Pancreas (tissue), 10 donors: ENCODE measurements around the gene ABCC10. TPM values are rescaled to one million over a fixed set of nuclear protein-coding genes. Genes with fewer than 3 reads are reported as not detected.
A peak's percentile ranks its signal among the peaks of the same experiment; 100 is the strongest.
"Not testable (repeated sequence)": the region's sequence is repeated elsewhere in the genome, so short reads cannot be mapped to it uniquely, and the experiment has no call there.

Source experiments
- ATAC-seq, 4 donors: fragments of 200-7000 bp; cut with Tn5 transposase; one replicate each; pipeline versions ENCODE4 v1.8.0 to v1.9.1; 2020; ENCODE audit warnings: mild to moderate bottlenecking in 4 of 4, moderate library complexity in 4 of 4
- DNase-seq, 6 donors: peaks; one replicate each; pipeline ENCODE4 v3.0.0-alpha.2; 2020
- FAIRE-seq: peaks from 2 replicates; lab custom pipeline; 2012; peaks lifted over from hg19 to GRCh38; lab: Jason Lieb, UNC
- H3K27ac ChIP-seq, 4 donors: fragments of 200-600 bp; sonication (generic); 1 replicate in 3 of 4; 2 replicates in 1 of 4; pipeline versions ENCODE4 v1.5.0 to v1.8.0; 2020
- H3K27me3 ChIP-seq, 4 donors: fragments of 200-600 bp; one replicate each; pipeline ENCODE4 v1.8.0; 2021
- H3K36me3 ChIP-seq, 3 donors: fragments of 200-600 bp; sonication (generic) in 1 of 3; one replicate each; pipeline versions ENCODE4 v1.5.0 to v1.8.0; 2020 to 2021
- H3K4me1 ChIP-seq, 3 donors: fragments of 200-600 bp; one replicate each; pipeline ENCODE4 v1.8.0; 2021
- H3K4me3 ChIP-seq, 4 donors: fragments of 200-600 bp; sonication (generic) in 2 of 4; one replicate each; pipeline versions ENCODE4 v1.5.0 to v1.8.0; 2020 to 2021
- H3K9me3 ChIP-seq, 4 donors: fragments of 200-600 bp; one replicate each; pipeline ENCODE4 v1.8.0; 2021
- CTCF ChIP-seq, 4 donors: fragments of 200-600 bp; sonication (generic) in 3 of 4; IDR thresholded peaks; one replicate each; pipeline versions ENCODE4 v1.5.0 to v1.8.0; 2021; ENCODE audit warnings: antibody characterized with exemption in 4 of 4
- WGBS, 2 donors: extraction: QIAGEN DNeasy Blood & Tissue Kit; methylation state at CpG; one replicate each; pipeline ENCODE4 v1.1.7; 2013; 5-methylcytosine and 5-hydroxymethylcytosine counted together
- intact Hi-C, 3 donors: fragments of 100-400 bp; cut with DNase I; formaldehyde crosslinking; loops; one replicate each; pipeline versions ENCODE4 v1.11.1 to v1.14.2; 2022
- polyA plus RNA-seq, 2 donors: library from polyadenylated mRNA; stranded (reverse); fragments of 200-250 nt; gene quantifications; one replicate each; pipeline ENCODE4 v1.2.3, GENCODE V29; 2013
- total RNA-seq, 6 donors: library from RNA; stranded (reverse); fragmentation: NEBNext Ultra II Directional in 4 of 6; extraction: Animal tissue kit (Norgen Biotek cat#: 25700) in 4 of 6; gene quantifications; one replicate each; pipeline versions ENCODE4 v1.2.1 to v1.2.4, GENCODE V29; 2021 to 2023
- donor health status: healthy with polysubstance abuse.
- donor health status: DM: no; HTN: no; CAD: no; lungs with moderate emphysema.
- donor health status: DM: no; HTN: no; CAD: no.
- donor health status: control.
- donor health status: control.
- donor health status: Bipolar disorder and iron deficiency.
- donor health status: DM: yes; HTN: yes; CAD: no.
- donor health status: DM: no; HTN: no; CAD: no.
- donor health status: DM: no; HTN: no; CAD: no.
- donor health status: DM: yes; HTN: yes; CAD: no.

The ABCC10 gene
- total and polyA plus RNA-seq, 8 donors, result 14.0 to 54.8 (median 19.9) TPM

DNA sequence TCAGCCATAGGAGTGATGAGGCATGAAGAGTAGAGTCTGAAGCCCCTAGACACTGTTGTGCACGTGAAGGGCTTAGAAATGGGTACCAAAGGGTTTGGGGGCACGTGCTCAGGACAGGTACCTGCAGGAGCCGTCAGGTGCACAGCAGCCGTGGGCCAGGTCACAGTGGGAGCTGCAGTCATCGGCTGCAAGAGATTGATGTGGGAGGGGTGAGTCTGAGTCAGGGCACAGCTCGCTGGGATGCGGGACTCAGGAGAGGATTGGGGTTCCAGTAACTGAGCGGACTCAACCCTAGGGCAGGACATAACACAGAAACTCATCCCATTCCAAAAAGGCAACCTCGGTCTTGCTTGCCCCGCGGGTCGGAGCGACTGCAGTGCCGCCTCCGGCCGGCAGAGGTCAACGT is 27.0 kb downstream of the ABCC10 start:
- DNase-seq (peak in 1 of 6 donors; percentile 85), FAIRE-seq (no peak)

DNA sequence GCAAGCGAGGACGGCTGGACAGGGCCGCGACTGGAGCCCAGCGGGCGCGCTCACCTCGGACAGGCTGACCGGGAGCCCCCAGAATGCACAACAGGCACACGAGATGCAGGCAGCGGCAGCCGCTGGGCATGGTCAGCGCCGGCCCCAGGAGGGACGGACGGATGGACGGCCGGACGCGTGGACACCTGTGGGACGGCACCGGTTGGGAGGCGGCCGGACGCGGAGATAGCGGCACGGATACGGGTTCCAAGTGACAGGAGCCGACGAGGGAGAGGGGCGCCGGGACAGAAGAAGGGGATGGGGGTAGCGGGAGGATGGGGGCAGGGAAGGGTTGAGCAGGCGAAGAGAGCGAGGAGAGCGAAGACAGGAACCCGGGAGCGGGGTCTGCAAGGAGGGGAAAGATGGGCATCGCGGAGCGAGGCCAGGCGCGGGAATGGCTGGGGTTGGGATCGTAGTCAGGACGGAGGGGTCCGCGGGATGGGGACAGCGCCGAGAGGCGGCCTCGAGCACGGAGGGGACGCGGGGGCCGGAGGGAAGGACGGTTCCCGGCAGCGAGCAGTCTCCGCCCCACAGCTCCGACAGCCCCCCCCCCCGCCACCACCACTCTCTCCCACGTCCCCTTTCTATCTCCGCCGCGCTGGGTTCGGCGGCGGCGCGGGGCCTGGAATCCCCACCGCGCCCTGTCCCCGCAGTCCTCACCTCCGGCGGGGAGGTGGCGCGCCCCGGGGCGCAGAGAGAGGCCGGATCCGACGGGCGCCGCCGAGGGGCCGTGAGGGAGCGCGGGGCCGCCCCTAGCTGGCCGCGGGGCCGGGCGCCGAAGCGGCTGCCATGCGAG is 27.6 kb downstream of the ABCC10 start:
- intact Hi-C loops, result loop anchor here in 2 of 3 donors (5.0 to 10.0 kb wide), 2 partner anchors 50 to 52 kb away; no protein-coding TSS in a partner anchor
- Histone ChIP-seq H3K27me3 (peaks cover 0 to 3% (median 0%) of the 10 kb centered on the region in 4 donors), H3K27ac (no peak overlapping the region), H3K4me3 (peak overlapping the region; percentile 21 to 59 (median 40)), H3K36me3 (peaks cover 0 to 13% (median 0%) of the 10 kb centered on the region in 3 donors), H3K9me3 (no peaks in the 10 kb centered on the region), H3K4me1 (peaks cover 0 to 3% (median 0%) of the 10 kb centered on the region in 3 donors)
- peak; percentile 88 to 97 (median 96) for ATAC-seq
- FAIRE-seq, result no peak
- WGBS, 2 donors, result 1 to 2% methylated on average over 70 to 89 of the region's 97 CpGs
- peak in 5 of 6 donors; percentile 71 to 96 (median 86) for DNase-seq
- peak in 1 of 4 donors; percentile 14 for TF ChIP-seq CTCF (IDR thresholded peaks at IDR 0.05)

More for the DNA sequence above, 27.0 kb downstream of the ABCC10 start:
- Histone ChIP-seq H3K27ac (no peak overlapping the region), H3K27me3 (peaks cover 0 to 3% (median 0%) of the 10 kb centered on the region in 4 donors), H3K36me3 (peaks cover 0 to 19% (median 0%) of the 10 kb centered on the region in 3 donors), H3K4me3 (peak overlapping the region in 3 of 4 donors; percentile 34 to 59 (median 46)), H3K4me1 (peaks cover 0 to 3% (median 0%) of the 10 kb centered on the region in 3 donors), H3K9me3 (no peaks in the 10 kb centered on the region)
- peak; percentile 20 to 29 (median 24) for ATAC-seq
- WGBS, 2 donors, result 10 to 12% methylated on average over 17 of the region's 17 CpGs
- intact Hi-C loops, result loop anchor here in 2 of 3 donors (5.0 to 10.0 kb wide), 2 partner anchors 51 to 53 kb away; no protein-coding TSS in a partner anchor
- TF ChIP-seq CTCF (IDR thresholded peaks at IDR 0.05), result peak; percentile 88 to 96 (median 95)

GRCh38 chr6:43455531-43456428 is 28.4 kb downstream of the ABCC10 start, which contains the start of gene DLK2:
Gene DLK2 (minus strand): TSS chr6:43455548. CDS start chr6:43454825, 723 bp downstream.
- Histone ChIP-seq H3K4me3 (peak within 1 kb of the TSS; percentile 21 to 59 (median 40)), H3K4me1 (peaks cover 0 to 3% (median 0%) of the 10 kb centered on the region in 3 donors), H3K27me3 (peaks cover 0 to 7% (median 0%) of the 10 kb centered on the region in 4 donors), H3K27ac (no peak within 1 kb of the TSS), H3K36me3 (peaks cover 0 to 5% (median 0%) of the 10 kb centered on the region in 3 donors), H3K9me3 (no peaks in the 10 kb centered on the region)
- FAIRE-seq (no peak), DNase-seq (peak in 1 of 6 donors; percentile 67), ATAC-seq (peak in 3 of 4 donors; percentile 2 to 12 (median 7))
- no peak for TF ChIP-seq CTCF (IDR thresholded peaks at IDR 0.05)
- intact Hi-C loops, result loop anchor here in 1 of 3 donors (10.0 kb wide), 1 partner anchor 49 kb away; no protein-coding TSS in a partner anchor
- whole genome bisulfite sequencing, 2 donors, result 3% methylated on average over 40 to 52 of the region's 55 CpGs

GRCh38 chr6:43457643-43458042 is 30.3 kb downstream of the ABCC10 start:
- ATAC-seq, result no peak
- no peak for FAIRE-seq
- DNase-seq, result peak in 1 of 6 donors; percentile 4
- Histone ChIP-seq H3K4me1 (peaks cover 0 to 3% (median 0%) of the 10 kb centered on the region in 3 donors), H3K9me3 (no peaks in the 10 kb centered on the region), H3K27me3 (peaks cover 0 to 10% (median 0%) of the 10 kb centered on the region in 4 donors), H3K36me3 (no peaks in the 10 kb centered on the region), H3K4me3 (no peak overlapping the region), H3K27ac (no peak overlapping the region)
- 43 to 60% methylated on average over 6 to 9 of the region's 9 CpGs for WGBS, 2 donors
- no peak for TF ChIP-seq CTCF (IDR thresholded peaks at IDR 0.05)
- intact Hi-C loops, result loop anchor here in 1 of 3 donors (10.0 kb wide), 1 partner anchor 47 kb away; no protein-coding TSS in a partner anchor

- H3K27me3 ChIP-seq, result peaks cover 0 to 10% (median 0%) of the 10 kb centered on the region in 4 donors
- FAIRE-seq, H3K4me1 ChIP-seq, H3K9me3 ChIP-seq, H3K36me3 ChIP-seq, H3K4me3 ChIP-seq, ATAC-seq, H3K27ac ChIP-seq: not testable (repeated sequence)
- 88 to 89% methylated on average over 15 of the region's 15 CpGs for WGBS, 2 donors
- intact Hi-C loops, result loop anchor here in 1 of 3 donors (10.0 kb wide), 1 partner anchor 47 kb away; no protein-coding TSS in a partner anchor
- peak in 1 of 6 donors; percentile 19 for DNase-seq
Observed at GRCh38 chr6:43458154-43458553, 30.8 kb downstream of the ABCC10 start.
